ENCODE measurements around the gene ADAD2.

The ADAD2 gene

DNA sequence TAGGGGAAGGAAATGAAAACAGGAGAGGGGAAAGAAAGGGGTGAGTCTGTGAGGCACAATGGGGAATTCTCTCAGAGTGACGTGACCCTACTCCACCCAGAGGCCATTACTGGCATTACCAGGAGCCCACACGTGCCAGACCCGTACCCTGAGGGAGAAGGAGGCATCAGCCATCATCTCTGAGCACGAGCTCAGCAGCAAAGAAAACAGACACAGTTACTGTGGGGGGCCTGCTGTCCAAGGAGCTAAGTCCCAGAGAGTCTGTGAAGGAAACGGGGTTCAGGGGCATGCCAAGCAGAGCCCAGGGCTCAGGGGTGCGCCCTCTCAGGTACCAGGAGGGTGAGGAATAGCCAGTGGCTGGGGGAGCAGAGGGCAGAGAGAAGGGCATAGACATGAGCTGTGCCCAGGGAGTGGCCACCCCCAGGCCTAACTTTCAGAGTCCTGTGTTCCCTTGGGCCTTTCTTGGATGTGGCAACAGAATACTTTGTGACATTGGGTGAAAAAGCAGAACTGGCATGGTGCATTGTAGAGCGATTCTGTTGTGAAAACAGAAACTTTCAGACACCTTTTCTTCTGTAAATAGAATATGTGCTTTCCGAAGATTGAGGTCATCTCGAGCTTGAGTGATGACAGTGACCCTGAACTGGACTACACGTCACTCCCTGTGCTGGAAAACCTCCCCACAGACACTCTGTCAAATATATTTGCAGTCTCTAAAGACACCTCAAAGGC, 15.4 kb upstream of the ADAD2 start:
- H3K27ac ChIP-seq: peak overlapping the region in 6 of 21 experiments; percentile 36 to 83 (median 74)
- H3K4me3 ChIP-seq: no peak overlapping the region

DNA sequence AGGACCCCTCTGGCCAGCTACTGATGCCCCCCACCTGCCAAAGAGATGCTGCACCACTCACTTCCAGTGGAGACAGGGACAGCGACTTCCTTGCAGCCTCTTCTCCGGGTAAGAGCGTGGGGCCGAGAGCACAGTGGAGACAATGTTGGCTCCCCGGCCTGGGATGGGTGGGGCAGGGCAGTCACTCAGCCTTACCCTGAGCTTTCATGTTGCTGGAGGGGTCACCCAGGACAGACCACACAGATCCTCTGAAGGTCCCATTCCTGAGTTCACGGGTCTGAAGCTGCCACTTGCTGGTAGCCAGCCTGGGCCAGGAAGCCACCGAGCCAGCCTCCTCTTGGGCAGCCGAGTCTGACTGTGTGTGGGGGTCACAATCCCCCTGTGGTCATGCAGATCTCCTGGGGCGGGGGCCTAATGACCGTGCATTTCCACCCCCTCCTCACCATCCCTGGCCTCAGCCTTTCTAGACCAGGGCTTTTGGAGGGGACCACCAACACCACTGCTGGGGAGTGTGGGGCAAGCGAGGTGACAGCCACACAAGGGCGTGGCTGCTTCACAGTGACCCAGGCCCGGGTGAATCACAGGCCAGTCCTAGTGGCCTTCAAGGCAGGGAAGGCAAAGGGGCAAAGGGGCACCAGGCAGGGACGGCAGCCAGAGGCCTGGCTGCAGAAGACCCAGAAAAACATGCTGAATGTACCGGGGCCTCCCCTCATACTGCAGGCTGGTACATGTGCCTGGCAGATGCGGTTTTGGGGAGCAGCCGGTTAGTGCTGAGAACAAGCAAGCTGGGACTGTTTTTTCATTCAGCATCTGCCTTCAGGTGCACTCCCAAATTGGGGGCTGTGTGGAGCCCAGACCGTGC, 14.5 kb upstream of the ADAD2 start:
- peak overlapping the region in 18 of 21 experiments; percentile 9 to 83 (median 67) for H3K27ac ChIP-seq
- H3K4me3 ChIP-seq: no peak overlapping the region

DNA sequence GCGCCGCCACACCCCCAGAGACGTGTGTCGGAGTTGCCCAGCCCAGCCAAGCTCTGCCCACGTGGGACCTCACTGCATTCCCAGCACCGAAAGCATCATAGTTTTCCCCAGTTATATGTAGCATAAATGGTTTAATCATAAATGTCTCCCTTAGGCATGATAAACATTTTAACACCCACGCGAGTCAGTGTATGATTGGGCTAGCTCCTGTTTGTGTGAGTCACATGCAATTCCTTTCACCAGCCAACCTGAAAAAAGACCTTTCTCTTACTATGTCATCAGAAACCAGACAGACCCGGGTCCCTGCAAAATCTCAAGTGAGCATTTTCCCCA, 13.2 kb upstream of the ADAD2 start:
- peak overlapping the region in 15 of 21 experiments; percentile 34 to 83 (median 67) for H3K27ac ChIP-seq
- no peak overlapping the region for H3K4me3 ChIP-seq

DNA sequence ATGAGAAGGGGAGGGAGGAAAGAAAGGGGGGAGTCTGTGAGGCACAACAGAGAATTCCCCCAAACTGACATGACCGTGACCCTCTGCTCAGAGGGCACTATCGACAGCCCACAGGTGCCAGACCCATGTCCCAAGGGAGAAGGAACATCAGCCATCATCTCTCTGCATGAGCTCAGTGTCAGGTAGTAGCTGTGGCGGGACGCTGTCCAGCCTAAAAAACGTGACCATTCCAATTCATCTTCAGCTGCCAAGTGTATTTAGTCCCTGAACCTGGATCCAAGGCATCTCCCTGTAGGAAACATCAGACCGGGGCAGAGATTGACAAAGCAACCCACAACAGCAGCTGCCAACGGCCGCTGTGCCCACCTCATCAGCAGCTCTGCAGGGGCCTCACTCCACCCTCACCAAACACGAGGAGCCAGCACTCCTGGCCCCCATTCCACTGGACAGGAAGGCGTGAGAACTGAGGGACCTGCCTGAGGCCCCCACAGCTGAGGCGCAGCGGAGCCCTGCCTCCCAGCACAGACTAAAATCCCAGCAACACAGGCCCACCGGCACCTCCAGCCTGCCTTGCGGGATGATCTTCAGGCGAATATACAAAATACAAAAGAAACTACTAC, 12.7 kb upstream of the ADAD2 start:
- H3K27ac ChIP-seq: peak overlapping the region in 6 of 21 experiments; percentile 4 to 78 (median 72)
- no peak overlapping the region for H3K4me3 ChIP-seq

DNA sequence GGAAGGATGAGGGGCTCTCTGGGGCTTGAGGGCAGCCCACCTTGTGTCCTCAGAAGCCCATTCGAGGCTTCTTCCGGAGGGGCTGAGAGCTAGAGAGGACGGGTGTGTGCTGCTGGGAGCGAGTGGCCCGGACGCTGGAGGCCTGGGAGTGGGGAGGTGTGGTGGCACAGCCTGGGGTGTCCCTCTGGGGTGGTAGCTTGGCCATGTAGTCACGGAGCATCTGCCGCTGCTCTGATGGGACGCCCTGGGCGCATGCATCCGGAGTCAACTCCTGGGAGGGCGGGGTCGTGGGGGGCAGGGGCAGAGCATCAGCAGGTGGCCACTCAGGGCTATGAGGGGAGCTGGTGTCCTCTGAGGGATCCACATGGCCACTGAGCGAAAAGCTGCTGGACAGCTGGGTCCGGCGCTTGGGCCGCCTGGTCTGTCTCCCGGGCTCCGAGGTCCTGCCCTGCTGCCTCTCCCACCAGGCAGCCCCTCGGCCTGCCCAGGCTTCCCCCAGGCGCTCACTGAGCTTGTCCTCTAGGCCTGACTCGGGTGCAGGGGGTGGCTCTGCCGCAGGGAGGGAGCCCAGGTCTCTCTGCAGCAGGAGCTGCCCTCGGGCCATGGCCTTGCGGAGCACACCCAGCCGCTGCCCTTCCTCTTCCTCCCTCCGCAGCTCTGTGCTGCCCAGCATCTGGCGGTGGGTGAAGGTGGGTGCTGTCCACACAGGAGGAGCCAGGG, 11.9 kb upstream of the ADAD2 start:
- H3K4me3 ChIP-seq: no peak overlapping the region
- no peak overlapping the region for H3K27ac ChIP-seq

DNA sequence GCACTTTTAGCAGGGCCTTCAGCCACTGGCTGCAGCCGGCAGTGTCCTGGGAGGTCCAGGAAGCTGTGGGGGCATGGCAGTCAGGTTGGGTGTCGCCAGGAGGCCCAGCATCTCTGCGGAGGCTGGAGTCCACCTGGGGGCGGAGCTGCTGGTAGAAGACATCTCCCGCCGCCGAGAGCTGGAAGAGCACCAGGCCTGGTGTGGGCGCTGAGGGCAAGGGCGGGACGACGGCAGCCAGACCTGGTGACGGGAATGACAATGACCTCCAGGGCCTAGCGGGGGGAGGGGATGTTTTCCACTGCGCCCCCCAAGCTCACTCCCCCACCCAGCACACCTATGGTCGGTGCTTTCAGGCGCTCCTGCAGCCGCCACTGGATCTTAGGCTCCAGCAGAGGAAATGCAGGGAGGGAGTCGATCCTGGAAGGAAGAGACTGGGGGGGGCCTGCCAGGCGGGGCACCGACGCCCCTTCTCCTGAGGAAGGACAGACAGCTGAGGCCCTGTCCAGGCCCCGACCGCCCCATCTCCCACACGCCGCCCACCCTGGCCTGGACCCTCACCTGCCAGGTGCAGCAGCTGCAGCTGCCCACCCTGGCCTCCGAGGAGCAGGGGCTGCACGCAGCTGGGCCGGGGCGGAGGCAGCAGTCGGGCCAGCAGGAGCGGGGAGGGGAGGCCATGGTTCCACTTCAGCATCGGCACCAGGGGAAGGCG, 11.2 kb upstream of the ADAD2 start:
- no peak overlapping the region for H3K4me3 ChIP-seq
- H3K27ac ChIP-seq: no peak overlapping the region

DNA sequence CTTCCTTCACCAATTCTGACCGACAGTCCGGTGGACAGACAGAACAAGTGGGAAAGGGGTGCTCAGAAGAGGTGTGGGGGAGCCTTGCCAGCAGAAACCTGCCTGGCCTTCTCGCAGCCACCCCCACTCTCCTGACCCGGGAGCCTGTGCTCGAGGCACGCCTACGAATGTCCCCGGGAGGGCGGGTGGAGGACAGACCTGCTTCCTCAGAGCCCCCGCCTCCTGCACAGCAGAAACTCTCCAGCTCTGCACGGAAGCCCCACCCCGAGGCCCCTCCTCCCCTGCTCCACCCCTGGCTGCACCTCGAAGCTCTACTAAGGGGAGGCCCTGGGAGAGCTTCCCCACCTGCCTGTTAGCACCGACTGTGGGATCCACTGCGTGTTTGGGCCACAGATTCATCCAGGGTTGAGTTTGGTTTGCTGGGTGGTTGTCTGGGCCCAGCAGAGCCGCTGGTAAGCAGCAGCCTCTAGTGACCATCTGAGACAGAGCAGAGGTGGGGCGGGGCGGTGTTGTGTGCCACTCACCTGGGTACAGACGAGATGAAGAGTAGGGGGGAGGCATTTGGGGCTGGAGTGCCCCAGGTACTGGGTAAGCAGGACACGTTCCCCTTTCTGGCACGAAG, 10.3 kb upstream of the ADAD2 start:
- H3K27ac ChIP-seq: no peak overlapping the region

DNA sequence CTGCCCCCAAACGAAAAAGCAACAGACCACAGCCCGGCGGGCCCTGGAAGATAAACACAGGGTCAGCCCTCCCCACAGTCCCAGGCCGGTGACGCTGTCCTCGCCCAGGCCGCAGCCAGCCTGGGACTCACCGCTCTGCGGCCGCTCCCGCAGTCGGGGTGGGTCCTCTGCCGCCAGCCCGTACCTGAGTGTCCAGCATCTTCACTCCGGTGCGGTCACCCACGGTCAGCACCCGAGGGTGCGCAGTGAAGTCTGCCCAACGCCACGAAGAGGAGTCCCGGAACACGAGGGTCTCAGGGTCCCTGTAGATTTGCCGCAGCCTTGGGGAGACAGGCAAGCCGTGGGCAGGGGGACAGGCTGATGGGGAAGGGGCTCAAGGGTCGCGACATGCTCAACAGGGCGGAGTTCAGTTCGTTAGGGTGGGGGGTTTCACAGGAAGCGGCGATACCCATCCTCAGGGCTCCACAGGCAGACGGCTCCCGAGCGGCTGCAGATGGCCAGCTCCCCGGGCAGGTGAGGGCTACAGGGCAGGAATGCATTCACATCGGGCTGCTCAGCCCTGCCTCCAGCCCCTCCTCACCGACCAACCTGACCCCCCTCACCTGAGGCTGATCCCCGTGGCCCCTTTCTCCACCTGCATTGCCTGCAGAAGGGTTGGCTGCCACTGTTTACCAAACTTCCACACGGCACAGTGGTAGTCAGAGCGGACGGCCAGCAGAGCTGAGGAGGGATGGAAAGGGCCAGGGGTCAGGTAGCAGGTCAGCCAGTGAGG, 9.6 kb upstream of the ADAD2 start:
- Histone ChIP-seq H3K4me3 (no peak overlapping the region), H3K27ac (no peak overlapping the region)

More for the DNA sequence above, 10.3 kb upstream of the ADAD2 start:
- no peak overlapping the region for H3K4me3 ChIP-seq

DNA sequence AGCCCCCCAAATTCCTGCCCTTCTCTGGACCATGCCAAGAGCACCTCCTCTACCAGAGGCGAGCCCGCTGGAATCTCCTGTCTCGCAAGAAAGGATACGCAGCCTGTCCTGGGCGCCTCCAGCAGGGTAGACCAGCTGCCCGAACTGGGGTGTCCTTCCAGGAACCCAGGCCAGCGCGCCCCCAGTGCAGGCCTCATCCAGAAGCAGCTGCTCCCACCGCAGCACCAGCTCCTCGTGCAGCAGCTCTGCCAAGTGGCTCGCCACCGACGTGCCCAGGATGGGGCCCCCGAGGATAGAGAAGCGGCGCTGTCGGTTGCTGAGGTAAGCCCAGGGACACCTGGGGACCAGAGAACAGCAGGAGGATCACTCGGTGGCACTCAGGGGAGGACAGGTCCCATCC, 8.9 kb upstream of the ADAD2 start:
- H3K4me3 ChIP-seq: no peak overlapping the region
- no peak overlapping the region for H3K27ac ChIP-seq

DNA sequence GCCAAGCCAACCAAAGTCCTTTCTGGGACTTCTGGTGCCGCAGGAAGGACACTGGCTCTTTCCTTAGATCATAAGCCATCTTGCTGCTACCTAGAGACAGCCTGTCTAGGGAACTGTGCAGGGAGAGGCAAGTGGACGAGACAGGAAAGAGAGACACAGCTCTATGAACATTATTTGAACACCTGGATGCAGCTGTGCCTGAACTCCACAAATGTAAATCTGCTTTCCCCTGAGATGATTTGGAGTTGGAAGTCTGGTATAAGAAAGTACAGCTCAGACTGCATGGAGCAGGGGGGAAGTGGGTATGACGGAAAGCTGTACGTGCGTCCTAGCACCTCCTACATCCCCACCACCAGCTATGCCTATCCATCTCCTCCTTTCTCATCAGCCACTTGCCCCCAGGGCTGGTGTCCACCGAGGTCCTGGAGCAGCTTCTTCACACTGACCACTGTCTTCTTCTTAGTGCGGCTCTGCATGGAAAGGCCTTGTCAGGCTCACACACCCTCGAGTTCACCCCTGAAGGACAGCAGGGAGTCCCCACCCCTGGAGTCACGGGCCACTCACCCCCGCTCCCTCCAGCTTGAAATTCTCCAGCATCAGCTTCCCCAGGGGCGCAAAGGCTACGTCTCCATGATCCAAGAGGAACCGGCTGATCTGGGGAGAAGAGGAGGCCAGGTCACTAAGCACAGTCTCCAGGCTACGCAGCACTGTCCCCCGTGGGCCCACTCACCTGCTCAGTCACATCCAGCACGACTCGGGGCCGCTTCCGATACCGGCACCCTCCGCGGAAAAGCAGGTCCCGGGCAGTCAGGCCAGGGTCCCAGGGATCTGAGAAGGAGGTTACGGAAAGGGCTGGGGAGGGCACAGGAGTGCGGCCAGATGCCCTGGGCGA, 8.0 kb upstream of the ADAD2 start:
- Histone ChIP-seq H3K4me3 (no peak overlapping the region), H3K27ac (peak overlapping the region in 1 of 21 experiments; percentile 57)

DNA sequence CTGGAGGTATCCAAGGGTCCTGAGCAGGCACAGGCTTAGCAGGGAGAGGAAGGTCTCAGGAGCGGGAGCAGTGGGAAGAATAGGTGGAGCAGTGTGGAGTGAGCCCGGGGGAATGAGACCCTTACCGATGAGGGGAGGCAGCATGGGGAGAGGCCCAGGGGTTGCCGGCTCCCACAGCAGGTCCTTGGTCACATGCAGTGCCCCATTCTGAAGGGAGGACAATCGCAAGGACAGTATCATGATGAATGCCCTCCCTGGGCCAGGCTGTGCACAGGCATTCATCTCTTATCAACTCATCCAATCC, 7.4 kb upstream of the ADAD2 start:
- H3K27ac ChIP-seq: peak overlapping the region in 1 of 21 experiments; percentile 57
- no peak overlapping the region for H3K4me3 ChIP-seq

DNA sequence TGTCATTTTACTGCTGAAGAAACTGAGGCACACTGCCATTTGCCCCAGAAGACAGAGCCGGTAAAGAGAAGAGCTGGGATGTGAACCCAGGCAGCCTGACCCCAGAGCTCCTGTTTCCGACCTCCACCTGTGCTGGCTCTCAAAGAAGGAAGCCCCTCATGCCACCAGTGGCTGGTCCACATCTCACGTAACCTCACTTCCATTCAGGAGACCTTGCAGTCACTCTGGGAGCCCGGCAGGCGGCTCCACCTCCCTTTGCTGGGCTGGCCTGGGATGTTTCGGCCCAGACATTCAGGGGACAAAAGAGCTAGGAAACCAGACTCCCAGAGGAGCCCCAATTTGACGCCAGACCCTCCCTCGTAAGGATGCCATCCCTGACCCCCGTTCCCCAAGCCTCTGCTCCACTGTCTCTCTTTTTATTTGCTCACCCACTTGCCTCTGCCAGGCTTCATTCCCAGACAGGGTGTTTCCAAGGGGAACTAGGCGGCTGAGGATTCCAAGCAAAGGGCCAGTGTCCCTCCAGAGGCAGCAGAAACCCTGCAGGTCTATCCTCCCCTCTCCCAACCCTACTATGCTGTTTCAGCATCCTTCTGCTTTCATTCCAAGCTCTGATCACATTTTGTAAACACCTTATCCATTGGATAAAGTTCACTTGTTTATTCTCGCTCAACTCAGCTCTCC, 6.9 kb upstream of the ADAD2 start:
- no peak overlapping the region for H3K4me3 ChIP-seq
- H3K27ac ChIP-seq: peak overlapping the region in 3 of 21 experiments; percentile 3 to 57 (median 37)

DNA sequence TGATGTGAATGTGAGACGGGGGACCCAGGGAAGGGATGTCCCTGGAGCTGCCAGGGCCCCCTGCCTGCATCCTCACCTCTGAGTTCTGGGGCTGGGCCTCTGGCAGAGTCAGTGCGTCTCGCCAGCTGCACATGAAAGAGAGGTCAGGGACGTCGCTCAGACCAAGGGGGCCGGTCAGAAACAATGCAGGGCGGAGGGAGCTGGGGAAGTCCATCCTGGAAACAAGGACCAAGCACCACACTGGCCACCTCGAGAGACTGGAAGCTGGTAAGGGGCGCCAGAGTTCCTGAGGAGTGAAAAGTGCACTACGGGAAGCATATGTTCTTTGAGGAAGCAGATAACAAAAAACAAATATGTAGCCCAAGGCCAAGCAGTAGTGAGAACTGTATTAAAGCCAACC, 6.2 kb upstream of the ADAD2 start:
- H3K27ac ChIP-seq: peak overlapping the region in 1 of 21 experiments; percentile 90
- no peak overlapping the region for H3K4me3 ChIP-seq

DNA sequence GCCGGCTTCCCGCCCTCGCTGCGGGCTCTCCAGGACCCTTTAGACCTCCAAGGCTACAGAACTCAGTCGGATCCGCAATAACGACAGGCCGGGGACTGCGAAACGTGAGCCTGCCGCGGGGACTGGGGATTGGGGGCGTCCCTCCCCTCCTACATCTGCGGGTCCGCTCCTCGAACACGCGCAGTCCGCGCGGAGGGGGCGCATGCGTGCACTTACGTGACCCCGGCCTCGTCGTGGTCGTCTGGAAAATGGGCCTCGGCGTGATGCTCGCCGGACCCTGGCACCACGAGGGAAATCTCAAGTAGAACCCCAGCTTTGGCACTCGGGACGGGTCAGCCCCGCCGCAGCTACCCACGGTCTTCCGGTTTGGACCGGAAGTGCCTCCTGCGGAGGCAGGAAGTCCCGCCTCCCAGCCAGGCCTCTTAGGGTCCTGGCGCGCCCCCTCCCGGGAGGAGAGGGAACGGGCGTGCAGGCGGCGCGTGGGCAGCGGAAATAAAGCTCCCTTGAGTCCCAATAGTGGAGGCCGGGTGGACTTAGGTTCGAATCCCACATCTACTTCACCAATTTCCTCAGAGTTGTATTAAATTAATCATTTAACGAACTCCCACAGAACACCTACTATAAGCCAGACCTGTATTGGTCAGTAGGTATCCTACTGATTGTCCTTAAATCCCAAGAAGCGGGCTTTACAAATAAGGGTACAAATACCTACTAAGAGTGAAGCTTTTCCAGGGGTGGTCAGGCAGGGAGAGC, 4.1 kb upstream of the ADAD2 start, which contains the start of gene TAF1C:
TSS of gene TAF1C (minus strand) at position 373 of the 753 bp plus-strand sequence. CDS start 2,069 bp downstream, outside the sequence.
- Histone ChIP-seq H3K27ac (peak within 1 kb of the TSS; percentile 39 to 98 (median 88)), H3K4me3 (peak within 1 kb of the TSS; percentile 53 to 99 (median 87))

DNA sequence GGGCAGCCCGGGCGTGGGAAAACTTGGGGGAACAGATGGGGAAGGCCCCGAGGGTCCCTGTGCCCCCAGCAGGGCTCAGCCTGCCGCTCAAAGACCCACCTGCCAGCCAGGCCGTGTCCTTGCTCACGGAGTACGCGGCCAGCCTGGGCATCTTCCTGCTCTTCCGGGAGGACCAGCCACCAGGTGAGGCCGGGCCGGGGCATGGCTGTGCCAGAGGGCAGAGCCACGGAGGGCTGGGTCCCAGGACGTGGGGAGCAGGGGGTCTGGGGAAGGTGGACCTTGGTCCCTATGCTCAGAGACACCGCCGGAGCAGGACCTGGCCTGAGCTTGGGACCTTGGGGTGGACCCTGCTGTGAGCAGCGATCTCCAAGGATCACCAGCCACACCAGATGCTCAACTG, 509 bp downstream of the ADAD2 start:
- Histone ChIP-seq H3K27ac (no peak overlapping the region), H3K4me3 (no peak overlapping the region)

DNA sequence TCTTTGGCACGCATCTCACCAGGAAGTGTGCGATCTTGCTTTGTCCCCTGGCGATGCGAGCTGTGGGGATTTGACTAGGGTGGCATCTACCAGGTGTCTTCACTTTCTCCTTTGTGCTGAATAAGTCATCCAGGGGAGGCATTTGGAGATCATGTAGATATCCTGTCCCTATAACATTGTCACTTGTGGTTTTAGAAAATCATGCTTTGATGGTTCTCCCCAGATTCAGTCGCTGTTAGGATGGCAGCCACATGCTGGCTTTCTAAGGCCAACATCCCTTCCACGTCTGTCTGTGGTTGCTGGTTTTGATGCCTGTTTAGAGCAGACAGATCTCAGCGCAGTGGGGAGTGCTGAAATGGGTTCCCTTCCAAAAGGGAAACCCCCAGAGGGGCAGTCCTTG, 2.5 kb downstream of the ADAD2 start:
- no peak overlapping the region for H3K27ac ChIP-seq
- no peak overlapping the region for H3K4me3 ChIP-seq
